Head of caudate nucleus (tissue), 42 donors: ENCODE results near the gene PHF12.
"Not testable (repeated sequence)": the region's sequence is repeated elsewhere in the genome, so short reads cannot be mapped to it uniquely, and the experiment has no call there.

ENCODE experiments used
- DNase-seq, 42 donors: peaks; one replicate each; pipeline versions ENCODE4 v3.0.0 to v3.0.0-alpha.2; 2020 to 2021; ENCODE audit warnings: mixed read lengths in 7 of 42
- intact Hi-C: fragments of 100-400 bp; cut with DNase I; formaldehyde crosslinking; loops from one replicate; pipeline ENCODE4 v1.15.0; 2022

PHF12 gene

DNA sequence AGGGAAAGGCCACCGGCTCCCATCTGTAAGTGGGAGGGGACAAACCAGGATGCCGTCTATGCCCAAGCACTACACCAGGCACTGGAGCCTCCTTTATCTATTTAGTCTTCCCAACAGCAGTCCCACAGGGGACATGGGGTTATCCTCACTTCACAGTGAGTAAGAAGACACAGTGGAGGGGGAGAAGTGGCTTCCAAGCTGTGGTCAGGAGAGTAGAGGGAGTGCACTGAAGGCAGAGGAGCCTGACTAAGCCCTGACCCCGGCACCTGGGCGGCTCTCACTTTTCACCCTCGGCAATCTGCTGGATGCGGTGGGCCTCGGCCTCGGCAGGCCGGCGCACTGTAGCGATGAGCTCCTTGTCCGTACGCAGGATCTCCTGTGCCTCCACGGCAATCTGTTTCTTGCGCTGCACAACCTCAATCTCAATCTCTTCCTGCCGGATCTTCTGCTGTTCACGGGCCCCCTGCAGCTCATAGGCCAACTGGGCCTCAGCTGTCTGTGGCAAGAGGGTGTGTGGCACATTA lies 69.7 kb downstream of the PHF12 start:
- DNase-seq, result no peak
- intact Hi-C loops, result no loop called here

DNA sequence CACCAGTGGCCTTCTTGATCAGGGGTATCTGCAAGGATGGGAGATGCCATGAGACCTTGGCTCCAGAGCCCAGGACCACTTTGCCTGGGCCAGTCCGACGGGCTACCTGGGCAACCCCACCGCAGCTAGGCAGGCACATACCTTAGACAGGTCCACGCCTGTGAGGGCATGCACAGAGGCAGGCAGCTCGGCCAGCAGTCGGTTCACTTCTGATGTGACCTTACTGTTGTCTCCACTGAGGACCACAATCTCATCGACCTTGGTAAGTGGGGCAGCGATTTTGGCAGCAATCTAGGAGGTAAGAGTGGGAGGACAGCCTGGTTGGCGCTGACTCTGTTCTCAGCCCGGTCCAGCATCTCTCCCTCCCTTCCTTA lies 70.8 kb downstream of the PHF12 start:
- intact Hi-C loops, result no loop called here
- no peak for DNase-seq

DNA sequence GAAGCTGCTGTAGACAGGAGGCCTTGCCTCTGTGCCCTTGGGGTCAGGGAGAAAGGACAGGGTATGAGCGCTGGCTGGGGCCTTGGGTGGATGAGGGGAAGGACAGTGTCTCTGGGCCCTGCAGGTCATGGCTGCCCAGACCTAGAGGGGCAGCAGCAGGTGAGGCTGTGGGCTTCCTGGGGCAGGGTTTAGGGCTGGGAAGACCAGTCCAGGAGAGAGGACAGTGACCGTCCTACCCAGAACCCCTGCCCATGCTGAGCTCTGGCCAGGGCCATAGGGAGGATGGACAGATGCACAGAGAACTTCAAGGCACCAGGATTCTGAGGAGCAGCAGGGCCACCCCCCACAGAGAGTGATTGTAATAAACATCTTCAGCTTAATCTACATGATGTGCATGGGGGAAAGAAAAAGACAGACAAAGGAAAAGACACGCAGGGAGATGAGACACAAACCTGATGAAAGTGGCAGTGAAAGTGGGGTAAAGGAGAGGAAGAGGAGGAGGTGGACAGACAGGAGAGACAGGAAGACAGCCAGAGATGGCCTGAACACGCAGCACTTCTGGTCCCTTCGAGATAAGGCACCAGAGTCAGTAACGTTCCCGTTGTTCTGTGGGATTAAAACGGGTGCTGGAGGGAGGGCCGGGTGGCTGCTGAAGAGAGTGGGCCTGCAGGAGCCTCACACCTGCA lies 71.3 kb downstream of the PHF12 start:
- intact Hi-C loops, result no loop called here
- DNase-seq, result no peak

DNA sequence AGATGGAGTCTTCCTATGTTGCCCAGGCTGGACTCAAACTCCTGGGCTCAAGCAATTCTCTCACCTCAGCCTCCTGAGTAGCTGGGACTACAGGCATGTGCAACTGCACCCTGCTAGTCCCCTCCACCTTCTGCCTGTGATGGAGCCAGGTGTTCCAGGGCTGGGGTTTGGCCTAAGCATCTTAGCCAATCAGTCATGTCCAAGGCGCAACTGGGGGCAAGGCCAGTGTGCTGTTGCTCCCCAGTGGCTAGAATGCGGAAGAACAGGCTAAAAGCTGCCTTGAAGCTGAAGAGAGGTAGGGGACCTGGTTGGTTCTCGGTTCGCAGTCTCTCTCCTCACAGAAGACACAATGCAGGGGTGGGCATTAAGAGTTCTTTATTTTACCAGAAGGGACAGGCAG lies 72.3 kb downstream of the PHF12 start:
- intact Hi-C loops, result no loop called here
- DNase-seq, result peak in 2 of 42 donors; percentile 19 to 47

DNA sequence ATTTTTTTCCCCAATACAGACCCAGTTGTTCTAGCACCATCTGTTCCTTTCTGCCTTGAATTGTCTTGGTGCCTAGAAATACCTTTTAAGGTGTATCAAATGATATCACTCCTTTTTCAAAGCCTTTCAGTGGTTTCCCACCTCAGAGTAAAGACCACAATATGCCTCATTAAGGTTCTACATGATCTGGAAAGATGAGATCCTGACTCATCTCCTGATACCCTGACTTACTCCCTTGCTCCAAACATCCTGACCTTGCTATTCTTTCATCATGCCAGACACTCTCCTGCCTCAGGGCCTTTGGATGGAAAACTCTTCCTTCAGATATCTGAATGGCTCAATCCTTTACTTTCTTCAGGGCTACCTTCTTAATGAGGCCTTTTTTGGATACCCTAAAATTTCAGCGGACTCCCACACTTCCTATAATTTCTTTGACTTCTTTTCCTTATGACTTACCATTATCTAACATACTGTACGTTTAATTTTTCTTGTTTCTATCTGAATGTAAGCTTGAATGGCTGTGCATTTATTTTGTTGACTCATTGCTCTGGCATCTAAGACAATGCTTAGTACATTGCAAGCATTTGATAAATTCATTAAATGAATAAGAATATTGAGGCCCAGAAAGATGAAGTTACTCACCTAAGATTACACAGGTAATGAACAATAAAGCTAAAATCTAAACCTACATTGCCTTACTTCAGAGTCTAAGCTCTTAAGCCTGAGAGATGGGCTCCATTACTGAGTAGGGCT lies 73.0 kb downstream of the PHF12 start:
- intact Hi-C loops, result no loop called here
- DNase-seq, result no peak

DNA sequence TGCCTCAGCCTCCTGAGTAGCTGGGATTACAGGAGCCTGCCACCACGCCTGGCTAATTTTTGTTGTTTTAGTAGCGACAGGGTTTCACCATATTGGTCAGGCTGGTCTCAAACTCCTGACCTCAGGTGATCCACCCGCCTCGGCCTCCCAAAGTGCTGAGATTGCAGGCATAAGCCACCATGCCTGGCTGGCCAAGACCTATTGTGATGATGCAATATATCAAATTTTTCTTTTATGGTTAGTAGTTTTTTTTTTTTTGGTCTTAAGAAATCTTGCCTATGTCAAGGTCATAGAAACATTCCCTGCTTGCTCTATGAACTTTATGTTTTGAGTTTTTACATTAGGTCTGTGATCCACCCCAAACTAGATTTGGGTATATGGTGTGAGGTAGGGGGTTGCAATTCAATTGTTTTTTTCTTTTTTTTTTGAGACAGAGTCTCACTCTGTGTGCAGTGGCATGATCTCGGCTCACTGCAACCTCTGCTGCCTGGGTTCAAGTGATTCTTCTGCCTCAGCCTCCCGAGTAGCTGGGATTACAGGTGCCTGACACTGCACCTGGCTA lies 74.1 kb downstream of the PHF12 start:
- not testable (repeated sequence) for DNase-seq

DNA sequence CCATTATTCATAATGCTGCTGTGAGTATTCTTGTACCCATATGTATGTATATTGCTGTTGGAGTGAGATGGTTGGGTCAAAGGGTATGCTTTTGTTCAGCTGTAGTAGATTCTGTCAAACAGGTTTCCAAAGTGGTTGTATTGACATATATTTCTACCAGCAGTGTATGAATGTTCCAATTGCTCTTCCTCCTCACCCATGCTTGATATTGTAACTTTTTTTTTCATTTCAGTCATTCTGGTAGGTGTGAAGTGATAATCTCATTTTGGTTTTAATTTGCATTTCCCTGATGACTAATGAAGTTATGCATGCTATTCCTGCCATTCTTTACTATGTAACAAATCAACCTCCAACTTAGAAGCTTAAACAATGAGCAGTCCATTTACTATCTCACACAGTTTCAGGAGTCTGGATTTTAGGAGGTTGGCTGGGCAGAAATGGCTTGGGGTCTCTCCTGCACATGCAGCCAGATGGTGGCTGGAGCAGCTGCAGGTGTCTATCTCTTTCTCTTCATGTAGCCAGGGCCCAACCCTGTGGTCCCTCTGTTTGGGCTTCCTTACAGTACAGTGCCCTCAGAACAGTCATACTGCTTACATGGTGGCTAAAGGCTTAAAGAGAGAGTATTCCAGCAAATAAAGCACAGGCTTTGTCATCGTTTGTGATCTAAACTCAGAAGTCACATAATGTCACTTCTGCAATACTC lies 75.3 kb downstream of the PHF12 start:
- intact Hi-C loops, result no loop called here
- no peak for DNase-seq

More for the DNA sequence above, 74.1 kb downstream of the PHF12 start:
- intact Hi-C loops, result not testable (repeated sequence)

DNA sequence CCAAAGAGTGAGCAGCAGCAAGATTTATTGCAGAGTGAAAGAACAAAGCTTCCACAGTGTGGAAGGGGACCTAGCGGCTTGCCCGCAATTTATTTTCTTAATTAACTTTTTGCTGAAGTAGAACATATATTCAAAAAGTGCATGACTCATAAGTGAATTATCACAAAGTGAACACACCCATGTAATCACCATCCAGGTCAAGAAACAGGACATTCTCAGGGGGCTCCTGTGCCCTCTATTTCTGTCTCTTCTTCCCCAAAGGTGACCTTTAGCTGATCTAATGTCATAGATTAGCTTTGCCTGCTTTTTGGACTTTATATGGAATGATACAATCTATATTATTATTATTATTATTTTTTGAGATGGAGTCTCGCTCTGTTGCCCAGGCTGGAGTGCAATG lies 76.6 kb downstream of the PHF12 start:
- no peak for DNase-seq
- intact Hi-C loops, result no loop called here

DNA sequence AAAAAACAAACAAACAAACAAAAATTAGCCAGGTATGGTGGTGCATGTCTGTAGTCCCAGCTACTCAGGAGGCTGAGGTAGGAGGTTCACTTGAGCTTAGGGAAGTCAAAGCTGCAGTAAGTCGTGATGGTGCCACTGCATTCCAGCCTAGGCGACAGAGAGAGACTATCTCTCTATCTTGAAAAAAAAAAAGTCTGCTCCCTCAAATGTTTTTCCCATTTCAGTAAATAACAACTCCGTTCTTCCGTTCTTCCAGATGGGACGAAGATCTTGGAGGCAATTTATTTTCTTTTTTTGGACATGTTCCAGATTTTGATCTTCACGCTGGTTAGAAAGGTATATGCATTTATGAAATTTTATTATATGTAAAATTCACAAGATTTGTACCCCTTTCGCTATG lies 77.5 kb downstream of the PHF12 start:
- intact Hi-C loops, result no loop called here

DNA sequence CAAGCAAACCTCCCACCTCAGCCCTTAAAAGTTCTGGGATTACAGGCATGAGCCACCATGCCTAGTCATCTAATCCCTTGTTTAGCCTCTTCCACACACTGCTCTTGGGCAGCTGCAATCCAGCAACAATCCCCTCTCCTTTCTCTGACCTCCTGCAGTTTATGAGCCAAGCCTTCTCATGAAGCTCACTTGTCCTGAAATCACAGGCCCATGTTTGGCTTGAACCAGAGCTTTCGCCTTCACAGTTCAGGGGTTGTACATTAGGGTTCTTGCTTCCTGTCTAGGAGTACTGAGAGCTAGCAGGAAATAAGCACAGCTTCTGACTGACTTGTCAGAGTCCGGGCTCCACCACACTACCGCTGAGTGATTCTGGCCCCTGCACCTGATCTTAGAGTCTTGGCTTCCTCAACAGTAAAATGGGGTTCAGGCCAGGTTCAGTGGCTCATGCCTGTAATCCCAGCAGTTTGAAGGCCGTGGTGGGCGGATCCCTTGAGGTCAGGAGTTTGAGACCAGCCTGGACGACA lies 80.2 kb downstream of the PHF12 start:
- intact Hi-C loops, result no loop called here

More for the DNA sequence above, 77.5 kb downstream of the PHF12 start:
- DNase-seq, result no peak

DNA sequence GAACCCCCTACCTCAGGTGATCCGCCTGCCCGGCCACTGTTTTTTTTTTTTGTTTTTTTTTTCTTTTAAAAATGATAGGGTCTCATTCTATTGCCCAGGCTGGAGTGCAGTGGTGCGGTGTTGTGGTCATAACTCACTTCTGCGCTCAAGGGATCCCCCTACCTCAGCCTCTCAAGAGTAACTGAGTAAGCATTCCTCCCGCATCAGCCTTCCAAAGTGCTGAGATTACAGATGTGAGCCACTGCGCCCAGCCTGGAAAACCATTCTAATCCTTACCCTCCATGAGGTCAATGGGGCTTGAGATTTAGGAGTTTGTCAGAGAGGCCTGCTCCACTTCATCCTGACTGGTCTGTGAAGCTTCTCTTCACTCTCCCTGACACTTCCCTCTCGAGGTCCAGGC lies 84.0 kb downstream of the PHF12 start:
- intact Hi-C loops, result no loop called here
- DNase-seq, result no peak

More for the DNA sequence above, 80.2 kb downstream of the PHF12 start:
- DNase-seq, result peak in 1 of 42 donors; percentile 10

DNA sequence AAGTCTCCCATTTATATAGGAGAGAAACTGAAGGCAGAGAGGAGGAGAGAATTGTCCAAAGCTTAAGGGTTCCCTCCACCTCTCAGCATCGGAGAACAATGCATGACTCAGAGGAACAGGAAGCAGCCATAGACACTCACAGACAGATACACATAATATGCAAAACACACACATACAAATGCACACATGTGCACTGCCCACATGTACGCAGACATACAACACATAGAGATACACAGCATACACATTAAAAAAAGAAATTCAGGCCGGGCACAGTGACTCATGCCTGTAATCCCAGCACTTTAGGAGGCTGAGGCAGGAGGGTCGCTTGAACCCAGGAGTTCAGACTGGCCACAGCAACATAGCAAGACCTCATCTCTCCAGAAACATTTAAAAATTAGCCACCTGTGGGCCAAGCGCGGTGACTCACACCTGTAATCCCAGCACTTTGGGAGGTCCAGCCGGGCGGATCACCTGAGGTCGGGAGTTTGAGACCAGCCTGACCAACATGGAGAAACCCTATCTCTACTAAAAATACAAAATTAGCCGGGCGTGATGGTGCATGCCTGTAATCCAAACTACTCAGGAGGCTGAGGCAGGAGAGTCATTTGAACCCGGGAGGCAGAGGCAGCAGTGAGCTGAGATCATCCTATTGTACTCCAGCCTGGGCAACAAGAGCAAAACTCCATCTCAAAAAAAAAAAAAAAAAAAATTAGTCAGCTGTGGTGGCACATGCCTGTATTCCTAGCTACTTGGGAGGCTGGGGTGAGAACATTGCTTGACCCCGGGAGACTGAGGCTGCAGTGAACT lies 85.2 kb downstream of the PHF12 start:
- intact Hi-C loops, result no loop called here
- no peak for DNase-seq

DNA sequence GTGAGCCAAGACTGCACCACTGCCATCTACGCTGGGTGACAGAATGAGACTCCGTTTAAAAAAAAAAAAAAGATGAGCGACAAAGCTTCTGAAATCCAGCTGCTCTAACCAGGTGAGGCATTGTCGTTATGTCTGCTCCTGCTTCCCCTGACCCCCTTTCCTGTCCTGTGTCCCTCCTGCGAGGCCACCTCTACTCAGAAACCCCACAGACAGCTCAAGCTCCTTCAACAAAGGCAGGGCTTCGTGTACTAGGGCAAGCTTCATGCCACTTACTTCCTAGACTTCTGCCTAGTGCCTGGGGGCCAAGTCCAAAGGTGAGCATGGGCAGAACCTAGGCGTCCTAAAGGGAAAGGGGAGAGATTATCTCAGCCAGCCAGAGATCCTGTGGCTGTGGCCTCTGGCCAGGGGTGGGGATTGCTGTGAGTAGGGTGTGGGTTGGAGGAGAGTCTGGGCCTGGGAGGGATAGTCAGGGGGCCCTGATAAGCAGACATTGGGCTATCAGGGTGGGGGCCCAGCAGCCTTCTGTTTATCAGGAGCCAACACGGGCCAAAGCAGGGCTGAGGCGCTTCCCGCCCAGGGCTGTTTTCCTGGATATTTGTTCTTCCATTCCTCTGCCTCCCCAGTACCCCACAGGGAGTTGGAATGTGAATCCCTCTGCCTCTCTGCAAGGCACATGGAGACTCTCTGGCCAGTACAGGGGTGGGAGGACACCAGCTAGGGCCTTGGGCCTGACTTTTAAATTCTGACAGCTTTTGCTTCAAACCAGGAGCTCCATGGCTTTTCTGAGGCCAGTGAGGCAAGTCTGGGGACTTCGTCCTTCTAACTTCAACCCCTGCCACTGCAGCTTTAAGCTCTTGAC lies 86.1 kb downstream of the PHF12 start:
- no peak for DNase-seq
- intact Hi-C loops, result no loop called here

DNA sequence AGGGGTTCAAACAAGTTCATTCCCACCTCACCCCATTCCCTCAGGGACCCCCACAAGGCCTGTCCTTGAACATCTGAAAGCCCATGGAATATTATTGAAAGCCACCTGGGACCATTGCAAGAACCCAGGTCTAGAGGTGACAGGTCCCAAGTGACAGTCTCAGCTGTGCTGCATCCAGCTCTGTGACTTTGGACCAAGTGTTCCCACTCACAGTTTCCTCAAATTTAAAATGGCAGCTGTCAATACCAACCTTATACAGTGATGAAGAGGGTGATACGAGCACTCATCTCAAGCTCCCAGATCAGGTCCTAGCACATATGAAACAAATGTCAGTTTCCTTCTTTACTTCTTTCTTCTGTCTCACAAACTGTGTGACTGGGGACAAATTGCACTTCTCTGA lies 87.4 kb downstream of the PHF12 start:
- DNase-seq, result no peak
- intact Hi-C loops, result no loop called here

DNA sequence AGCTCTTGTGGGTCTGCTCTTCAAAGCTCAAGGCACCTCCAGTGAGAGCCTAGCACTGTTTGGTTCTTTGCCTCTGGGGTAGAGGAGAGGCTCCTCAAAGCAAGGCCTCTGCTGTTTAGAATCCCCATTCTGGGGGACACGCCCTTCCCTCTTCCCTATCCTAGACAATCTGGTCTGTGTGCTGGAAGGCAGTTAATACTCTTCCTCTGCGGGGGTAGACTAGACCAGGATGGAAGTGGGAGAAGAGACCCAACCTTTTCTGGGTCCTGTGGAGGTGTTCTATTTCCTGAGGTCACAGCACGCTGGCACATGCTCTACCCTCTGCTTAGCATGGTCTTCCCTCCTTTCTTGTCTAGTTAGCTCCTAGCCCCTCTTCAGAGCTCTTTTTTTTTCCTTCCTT lies 88.8 kb downstream of the PHF12 start:
- intact Hi-C loops, result no loop called here
- DNase-seq, result no peak

DNA sequence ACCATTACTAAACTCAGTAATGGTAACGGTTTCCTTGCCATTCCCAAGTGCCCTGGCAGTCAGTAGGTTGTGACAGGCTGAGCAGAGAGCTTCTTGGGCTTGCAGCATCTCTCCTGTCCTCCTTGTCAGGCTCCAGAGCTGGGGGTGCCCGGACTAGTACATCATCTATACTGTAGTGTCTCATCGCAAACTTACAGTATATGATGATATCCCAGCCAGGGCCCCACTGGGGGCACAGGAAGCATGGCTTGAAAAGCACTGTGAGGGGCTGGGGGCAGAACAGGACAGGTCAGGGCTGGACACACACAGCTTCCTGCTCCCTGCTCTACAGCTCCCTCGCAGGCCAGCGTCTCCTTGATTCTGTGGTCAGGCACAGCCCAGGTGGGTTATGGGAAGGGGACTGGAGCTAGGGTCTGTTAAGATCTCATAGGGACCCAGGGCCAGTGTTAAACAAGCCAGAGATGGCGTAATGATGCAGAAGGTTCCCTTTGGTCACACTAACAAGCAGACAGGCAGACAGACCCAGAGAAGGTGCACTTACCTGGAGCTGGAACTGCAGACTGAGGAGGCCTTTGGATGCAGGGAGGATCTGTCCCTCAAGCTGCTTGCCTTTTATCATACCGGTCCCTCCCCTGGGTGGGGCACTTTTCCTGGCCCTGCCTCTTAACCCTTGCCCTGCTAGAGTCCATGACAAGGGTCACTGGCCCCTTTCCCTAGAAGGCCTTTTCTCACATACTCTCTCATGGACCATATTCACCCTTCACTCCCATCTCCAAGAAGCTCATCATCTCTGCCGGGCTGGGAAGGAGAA lies 89.7 kb downstream of the PHF12 start:
- no peak for DNase-seq
- intact Hi-C loops, result no loop called here

DNA sequence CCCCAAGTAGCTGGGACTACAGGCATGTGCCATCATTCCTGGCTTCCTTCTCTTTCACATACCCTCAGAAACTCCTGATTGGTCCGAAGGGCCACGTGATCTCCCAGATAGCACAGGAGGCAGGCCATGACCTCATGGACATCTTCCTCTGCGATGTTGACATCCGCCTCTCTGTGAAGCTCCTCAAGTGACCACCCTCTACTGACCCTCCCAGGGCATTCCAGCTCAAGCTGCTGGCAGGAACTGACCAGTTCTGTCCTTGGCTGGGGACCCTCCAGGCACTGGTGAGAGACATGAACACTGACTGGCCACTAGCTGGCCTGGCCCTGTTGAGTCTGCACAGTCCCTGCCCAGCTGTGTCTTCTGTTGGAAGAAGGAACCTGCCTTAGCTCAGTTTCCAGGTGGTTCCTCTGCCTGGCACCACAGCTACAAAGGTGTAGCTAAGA lies 90.9 kb downstream of the PHF12 start:
- intact Hi-C loops, result no loop called here
- no peak for DNase-seq
